Measurements from ENCODE around the gene TSTD1. TPM values are rescaled to one million over a fixed set of nuclear protein-coding genes. Genes with fewer than 3 reads are reported as not detected.

The TSTD1 gene
- total and polyA plus RNA-seq, 10 of the 15 experiments (the other 5 are each of a cell fraction or from before 2014, with no cell fraction given) = 33.3 to 145 (median 89.4) TPM

GRCh38 chr1:161021970-161022353 lies 16.8 kb downstream of the TSTD1 start (continued):
- TF ChIP-seq ZNF592 (IDR thresholded peaks at IDR 0.05) (no peak), SMAD1 (IDR thresholded peaks at IDR 0.05; ENCODE audit: low read depth, partially characterized antibody) (no peak), HDGF (IDR thresholded peaks at IDR 0.05) (no peak), SRF (IDR thresholded peaks at IDR 0.05; ENCODE audit: low read depth in 2 of 2, low read length in 2 of 2) (no peak), KDM1A (IDR thresholded peaks at IDR 0.05; ENCODE audit: borderline replicate concordance) (no peak), ASH2L (IDR thresholded peaks at IDR 0.05; ENCODE audit: borderline replicate concordance, low read depth) (no peak), ZBED1 (IDR thresholded peaks at IDR 0.05; ENCODE audit: borderline replicate concordance) (no peak), GABPA (IDR thresholded peaks at IDR 0.05; ENCODE audit: low read depth) (no peak), MEF2A (IDR thresholded peaks at IDR 0.05; ENCODE audit: insufficient read depth, low read depth, low read length) (no peak), ZNF274 (IDR thresholded peaks at IDR 0.05; ENCODE audit: insufficient read depth, insufficient read length) (no peak)
